Measurements from ENCODE around the gene CD4.

DNA sequence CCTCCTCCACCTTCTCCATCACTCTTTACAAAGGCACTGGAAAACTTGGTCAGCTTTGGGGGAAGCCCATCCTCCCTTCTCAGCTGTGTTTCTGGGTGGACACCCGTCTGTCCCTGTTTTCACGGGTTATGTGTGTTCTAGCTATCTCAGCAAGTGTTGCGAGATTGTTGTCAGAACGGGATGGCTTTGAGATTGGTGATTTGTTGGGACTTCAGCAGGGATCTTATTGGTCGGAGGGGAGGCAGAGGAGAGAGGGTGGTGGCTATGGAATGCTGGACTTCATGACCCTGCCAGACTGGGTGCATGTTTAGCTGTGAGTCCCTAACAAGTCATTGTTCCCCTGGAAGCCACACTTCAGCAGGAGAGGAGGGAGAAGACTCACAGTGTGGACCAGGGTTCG lies 64.7 kb downstream of the CD4 start:
- TF ChIP-seq, protein P1, sequence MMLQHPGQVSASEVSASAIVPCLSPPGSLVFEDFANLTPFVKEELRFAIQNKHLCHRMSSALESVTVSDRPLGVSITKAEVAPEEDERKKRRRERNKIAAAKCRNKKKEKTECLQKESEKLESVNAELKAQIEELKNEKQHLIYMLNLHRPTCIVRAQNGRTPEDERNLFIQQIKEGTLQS (IDR thresholded peaks at IDR 0.05): no peak
- TF ChIP-seq, protein P2, sequence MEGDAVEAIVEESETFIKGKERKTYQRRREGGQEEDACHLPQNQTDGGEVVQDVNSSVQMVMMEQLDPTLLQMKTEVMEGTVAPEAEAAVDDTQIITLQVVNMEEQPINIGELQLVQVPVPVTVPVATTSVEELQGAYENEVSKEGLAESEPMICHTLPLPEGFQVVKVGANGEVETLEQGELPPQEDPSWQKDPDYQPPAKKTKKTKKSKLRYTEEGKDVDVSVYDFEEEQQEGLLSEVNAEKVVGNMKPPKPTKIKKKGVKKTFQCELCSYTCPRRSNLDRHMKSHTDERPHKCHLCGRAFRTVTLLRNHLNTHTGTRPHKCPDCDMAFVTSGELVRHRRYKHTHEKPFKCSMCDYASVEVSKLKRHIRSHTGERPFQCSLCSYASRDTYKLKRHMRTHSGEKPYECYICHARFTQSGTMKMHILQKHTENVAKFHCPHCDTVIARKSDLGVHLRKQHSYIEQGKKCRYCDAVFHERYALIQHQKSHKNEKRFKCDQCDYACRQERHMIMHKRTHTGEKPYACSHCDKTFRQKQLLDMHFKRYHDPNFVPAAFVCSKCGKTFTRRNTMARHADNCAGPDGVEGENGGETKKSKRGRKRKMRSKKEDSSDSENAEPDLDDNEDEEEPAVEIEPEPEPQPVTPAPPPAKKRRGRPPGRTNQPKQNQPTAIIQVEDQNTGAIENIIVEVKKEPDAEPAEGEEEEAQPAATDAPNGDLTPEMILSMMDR (IDR thresholded peaks at IDR 0.05; ENCODE audit: low read depth, low read length, missing input control): no peak
- TF ChIP-seq YY1 (IDR thresholded peaks at IDR 0.05) (no peak), JUND (IDR thresholded peaks at IDR 0.05) (no peak), HNF4G (IDR thresholded peaks at IDR 0.05) (no peak), RXRA (IDR thresholded peaks at IDR 0.05) (no peak), RAD21 (IDR thresholded peaks at IDR 0.05) (no peak), TAF1 (conservative IDR thresholded peaks at IDR 0.05) (no peak), NR2F2 (IDR thresholded peaks at IDR 0.05) (no peak)
- TF ChIP-seq, protein P3, sequence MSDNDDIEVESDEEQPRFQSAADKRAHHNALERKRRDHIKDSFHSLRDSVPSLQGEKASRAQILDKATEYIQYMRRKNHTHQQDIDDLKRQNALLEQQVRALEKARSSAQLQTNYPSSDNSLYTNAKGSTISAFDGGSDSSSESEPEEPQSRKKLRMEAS (IDR thresholded peaks at IDR 0.05): no peak
- TF ChIP-seq, protein P4, sequence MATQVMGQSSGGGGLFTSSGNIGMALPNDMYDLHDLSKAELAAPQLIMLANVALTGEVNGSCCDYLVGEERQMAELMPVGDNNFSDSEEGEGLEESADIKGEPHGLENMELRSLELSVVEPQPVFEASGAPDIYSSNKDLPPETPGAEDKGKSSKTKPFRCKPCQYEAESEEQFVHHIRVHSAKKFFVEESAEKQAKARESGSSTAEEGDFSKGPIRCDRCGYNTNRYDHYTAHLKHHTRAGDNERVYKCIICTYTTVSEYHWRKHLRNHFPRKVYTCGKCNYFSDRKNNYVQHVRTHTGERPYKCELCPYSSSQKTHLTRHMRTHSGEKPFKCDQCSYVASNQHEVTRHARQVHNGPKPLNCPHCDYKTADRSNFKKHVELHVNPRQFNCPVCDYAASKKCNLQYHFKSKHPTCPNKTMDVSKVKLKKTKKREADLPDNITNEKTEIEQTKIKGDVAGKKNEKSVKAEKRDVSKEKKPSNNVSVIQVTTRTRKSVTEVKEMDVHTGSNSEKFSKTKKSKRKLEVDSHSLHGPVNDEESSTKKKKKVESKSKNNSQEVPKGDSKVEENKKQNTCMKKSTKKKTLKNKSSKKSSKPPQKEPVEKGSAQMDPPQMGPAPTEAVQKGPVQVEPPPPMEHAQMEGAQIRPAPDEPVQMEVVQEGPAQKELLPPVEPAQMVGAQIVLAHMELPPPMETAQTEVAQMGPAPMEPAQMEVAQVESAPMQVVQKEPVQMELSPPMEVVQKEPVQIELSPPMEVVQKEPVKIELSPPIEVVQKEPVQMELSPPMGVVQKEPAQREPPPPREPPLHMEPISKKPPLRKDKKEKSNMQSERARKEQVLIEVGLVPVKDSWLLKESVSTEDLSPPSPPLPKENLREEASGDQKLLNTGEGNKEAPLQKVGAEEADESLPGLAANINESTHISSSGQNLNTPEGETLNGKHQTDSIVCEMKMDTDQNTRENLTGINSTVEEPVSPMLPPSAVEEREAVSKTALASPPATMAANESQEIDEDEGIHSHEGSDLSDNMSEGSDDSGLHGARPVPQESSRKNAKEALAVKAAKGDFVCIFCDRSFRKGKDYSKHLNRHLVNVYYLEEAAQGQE (IDR thresholded peaks at IDR 0.05): no peak
- TF ChIP-seq, protein P5, sequence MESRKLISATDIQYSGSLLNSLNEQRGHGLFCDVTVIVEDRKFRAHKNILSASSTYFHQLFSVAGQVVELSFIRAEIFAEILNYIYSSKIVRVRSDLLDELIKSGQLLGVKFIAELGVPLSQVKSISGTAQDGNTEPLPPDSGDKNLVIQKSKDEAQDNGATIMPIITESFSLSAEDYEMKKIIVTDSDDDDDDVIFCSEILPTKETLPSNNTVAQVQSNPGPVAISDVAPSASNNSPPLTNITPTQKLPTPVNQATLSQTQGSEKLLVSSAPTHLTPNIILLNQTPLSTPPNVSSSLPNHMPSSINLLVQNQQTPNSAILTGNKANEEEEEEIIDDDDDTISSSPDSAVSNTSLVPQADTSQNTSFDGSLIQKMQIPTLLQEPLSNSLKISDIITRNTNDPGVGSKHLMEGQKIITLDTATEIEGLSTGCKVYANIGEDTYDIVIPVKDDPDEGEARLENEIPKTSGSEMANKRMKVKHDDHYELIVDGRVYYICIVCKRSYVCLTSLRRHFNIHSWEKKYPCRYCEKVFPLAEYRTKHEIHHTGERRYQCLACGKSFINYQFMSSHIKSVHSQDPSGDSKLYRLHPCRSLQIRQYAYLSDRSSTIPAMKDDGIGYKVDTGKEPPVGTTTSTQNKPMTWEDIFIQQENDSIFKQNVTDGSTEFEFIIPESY (IDR thresholded peaks at IDR 0.05): no peak

All from liver (tissue), 3 donors.